GM13977 (cell line): ENCODE results near the gene ABHD13.

ENCODE experiments used
- DNase-seq: peaks from one replicate; pipeline ENCODE4 v3.0.0; 2012; ENCODE audit warnings: low spot score
- CTCF ChIP-seq: IDR thresholded peaks from 2 replicates; pipeline ENCODE4 v1.5.1; 2012; ENCODE audit warnings: mild to moderate bottlenecking, control low read depth; ENCODE audit not compliant: insufficient read depth; ENCODE audit errors: extremely low read depth, missing control alignments
- in situ Hi-C: fragments of 300-500 bp; cut with MboI; formaldehyde crosslinking; loops from one replicate; pipeline ENCODE4 v1.12.0; 2022; ENCODE audit warnings: low sequenced_read_pairs, low pct_unique_long_range_greater_than_20kb, mixed read lengths, inconsistent platforms; ENCODE audit not compliant: unreplicated experiment

The ABHD13 gene

GRCh38 chr13:108269601-108270328 lies 51.6 kb downstream of the ABHD13 start, which contains the start of gene TNFSF13B:
TNFSF13B (plus strand) TSS chr13:108269718; CDS start chr13:108269896, 178 bp downstream.
- in situ Hi-C loops, result no loop called here
- TF ChIP-seq CTCF, result peak; percentile 49
- peak; percentile 35 for DNase-seq

GRCh38 chr13:108270442-108270841 lies 52.2 kb downstream of the ABHD13 start:
- in situ Hi-C loops, result no loop called here
- DNase-seq, result no peak
- no peak for TF ChIP-seq CTCF

DNA sequence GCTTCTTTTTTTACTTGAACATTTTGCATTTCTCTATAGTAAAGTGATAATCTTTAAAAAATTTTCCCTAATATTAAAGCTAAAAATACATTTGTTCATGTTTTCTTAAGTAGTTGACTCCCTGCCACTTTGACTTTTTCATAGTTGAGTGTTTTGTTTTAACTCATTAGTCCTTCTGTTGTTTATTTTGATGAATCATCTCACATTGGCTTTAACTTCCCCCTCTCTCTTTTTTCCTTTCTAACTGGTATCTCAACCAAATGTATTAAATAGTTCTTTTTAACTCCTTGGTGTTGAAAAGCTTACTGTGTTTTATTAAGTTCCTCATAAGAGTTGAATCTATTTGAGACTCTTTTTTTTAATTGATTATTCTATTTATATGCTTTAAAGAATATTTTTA lies 54.1 kb downstream of the ABHD13 start:
- no peak for DNase-seq
- in situ Hi-C loops, result no loop called here
- TF ChIP-seq CTCF, result no peak

GRCh38 chr13:108273429-108274118 lies 55.4 kb downstream of the ABHD13 start:
- no peak for TF ChIP-seq CTCF
- in situ Hi-C loops, result no loop called here
- no peak for DNase-seq

DNA sequence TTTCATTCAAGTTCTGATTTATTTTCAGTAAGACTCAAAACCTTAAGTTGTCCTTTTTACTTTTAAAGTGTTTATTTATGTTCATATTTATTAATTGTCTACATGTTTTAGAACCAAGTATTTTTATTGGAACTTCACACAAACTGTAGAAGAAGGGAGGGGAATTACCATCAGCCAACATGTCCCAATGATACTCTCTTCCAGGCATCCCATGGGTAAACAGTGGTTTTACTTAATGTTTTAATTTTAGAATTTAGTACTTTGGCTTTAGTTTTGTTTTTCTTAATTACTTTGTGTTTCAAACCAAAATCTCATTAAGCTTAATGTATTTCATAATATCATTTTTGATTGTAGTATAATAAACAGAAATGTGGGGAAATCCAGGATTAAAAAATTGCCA lies 56.5 kb downstream of the ABHD13 start:
- in situ Hi-C loops, result no loop called here
- no peak for DNase-seq
- TF ChIP-seq CTCF, result no peak

DNA sequence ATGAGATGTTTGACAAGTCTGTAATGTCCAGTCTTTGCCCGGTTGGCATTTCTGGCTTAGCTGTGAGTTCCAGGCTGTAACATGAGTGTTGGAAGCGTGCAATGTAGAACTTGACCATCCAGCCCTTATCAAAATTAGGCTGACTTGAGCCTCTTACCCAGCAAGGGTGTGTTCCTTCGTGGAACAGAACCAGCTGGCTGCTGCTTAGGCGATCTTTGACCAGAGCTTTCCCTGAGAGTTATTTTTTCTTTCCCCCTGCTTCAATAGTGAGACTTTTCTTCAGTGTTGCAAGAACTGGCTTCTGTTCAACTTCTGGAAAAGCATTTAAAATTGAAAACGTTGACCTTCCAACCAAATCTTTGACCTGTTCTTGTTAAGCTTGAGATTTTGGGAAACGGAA lies 57.9 kb downstream of the ABHD13 start:
- no peak for TF ChIP-seq CTCF
- no peak for DNase-seq
- in situ Hi-C loops, result no loop called here
